ENCODE results near the gene IL10RB. TPM values are rescaled to one million over a fixed set of nuclear protein-coding genes. Genes with fewer than 3 reads are reported as not detected.

IL10RB gene
- total and polyA plus RNA-seq, 2 of the 13 experiments (the other 11 are each of a cell fraction or from before 2014, with no cell fraction given): 17.4 to 18.2 TPM

DNA sequence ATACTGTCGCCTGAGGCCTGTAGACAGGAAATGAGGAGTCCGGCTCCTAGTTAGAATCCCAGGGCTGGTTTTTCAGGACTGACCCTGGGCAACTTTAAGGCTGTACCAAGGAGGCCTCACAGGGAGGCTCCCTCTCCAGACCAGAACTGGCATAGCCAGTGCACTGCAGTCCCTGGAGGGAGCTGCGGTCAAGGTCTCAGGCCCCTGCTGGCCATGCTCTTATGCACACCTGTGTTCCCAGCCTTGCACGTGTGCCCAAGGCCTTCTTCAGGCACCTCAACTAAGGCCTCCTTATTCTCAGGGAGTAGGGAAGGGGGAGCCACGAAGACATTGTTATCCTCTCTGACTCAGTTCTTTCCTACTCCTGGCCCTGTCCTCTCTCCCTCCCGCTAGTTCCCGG, 36.6 kb downstream of the IL10RB start (continued):
- TF ChIP-seq GLI4 (CRISPR knock-in tag; IDR thresholded peaks at IDR 0.05; ENCODE audit: borderline replicate concordance) (no peak), ZNF768 (CRISPR knock-in tag; IDR thresholded peaks at IDR 0.05) (peak; percentile 42; the same call in 1 of the 2 replicates), GTF3A (CRISPR knock-in tag; conservative IDR thresholded peaks at IDR 0.05) (no peak), ZNF263 (CRISPR knock-in tag; IDR thresholded peaks at IDR 0.05) (no peak), CEBPG (CRISPR knock-in tag; IDR thresholded peaks at IDR 0.05) (no peak), ZNF292 (CRISPR knock-in tag; IDR thresholded peaks at IDR 0.05; ENCODE audit: borderline replicate concordance, low read depth) (0 out of 2 replicates have a peak, but pooled peaks have one; percentile 35), ZNF350 (CRISPR knock-in tag; IDR thresholded peaks at IDR 0.05; ENCODE audit: borderline replicate concordance, low read depth) (no peak), SAP130 (CRISPR knock-in tag; IDR thresholded peaks at IDR 0.05; ENCODE audit: low read depth) (peak; percentile 34; the same call in 1 of the 2 replicates), RFXAP (CRISPR knock-in tag; IDR thresholded peaks at IDR 0.05; ENCODE audit: borderline replicate concordance) (no peak), ZNF20 (CRISPR knock-in tag; IDR thresholded peaks at IDR 0.05) (no peak), SMC3 (IDR thresholded peaks at IDR 0.05; ENCODE audit: low read length) (peak; percentile 14; the same call in 1 of the 2 replicates), ZNF543 (CRISPR knock-in tag; IDR thresholded peaks at IDR 0.05) (no peak), JDP2 (CRISPR knock-in tag; IDR thresholded peaks at IDR 0.05; ENCODE audit: borderline replicate concordance) (no peak), TBX3 (IDR thresholded peaks at IDR 0.05; ENCODE audit: borderline replicate concordance) (no peak), RAD21 (CRISPR knock-in tag; IDR thresholded peaks at IDR 0.05) (peak; percentile 47; the same call in 1 of the 2 replicates), NFE2L1 (CRISPR knock-in tag; IDR thresholded peaks at IDR 0.05; ENCODE audit: borderline replicate concordance) (no peak), PHB2 (IDR thresholded peaks at IDR 0.05; ENCODE audit: partially characterized antibody) (no peak), MIXL1 (CRISPR knock-in tag; IDR thresholded peaks at IDR 0.05) (0 out of 2 replicates have a peak, but pooled peaks have one; percentile 24), SATB2 (CRISPR knock-in tag; IDR thresholded peaks at IDR 0.05) (no peak), SALL1 (CRISPR knock-in tag; IDR thresholded peaks at IDR 0.05) (peak; percentile 62; the same call in 1 of the 2 replicates), NFE2L2 (IDR thresholded peaks at IDR 0.05; ENCODE audit: low read length) (no peak), SUZ12 (IDR thresholded peaks at IDR 0.05; ENCODE audit: low read depth, low read length) (no peak), KDM3A (CRISPR knock-in tag; IDR thresholded peaks at IDR 0.05; ENCODE audit: low read depth) (no peak), ZNF777 (CRISPR knock-in tag; IDR thresholded peaks at IDR 0.05) (no peak), STAG1 (CRISPR knock-in tag; IDR thresholded peaks at IDR 0.05) (peak; percentile 48)
- TF ChIP-seq, protein P1, sequence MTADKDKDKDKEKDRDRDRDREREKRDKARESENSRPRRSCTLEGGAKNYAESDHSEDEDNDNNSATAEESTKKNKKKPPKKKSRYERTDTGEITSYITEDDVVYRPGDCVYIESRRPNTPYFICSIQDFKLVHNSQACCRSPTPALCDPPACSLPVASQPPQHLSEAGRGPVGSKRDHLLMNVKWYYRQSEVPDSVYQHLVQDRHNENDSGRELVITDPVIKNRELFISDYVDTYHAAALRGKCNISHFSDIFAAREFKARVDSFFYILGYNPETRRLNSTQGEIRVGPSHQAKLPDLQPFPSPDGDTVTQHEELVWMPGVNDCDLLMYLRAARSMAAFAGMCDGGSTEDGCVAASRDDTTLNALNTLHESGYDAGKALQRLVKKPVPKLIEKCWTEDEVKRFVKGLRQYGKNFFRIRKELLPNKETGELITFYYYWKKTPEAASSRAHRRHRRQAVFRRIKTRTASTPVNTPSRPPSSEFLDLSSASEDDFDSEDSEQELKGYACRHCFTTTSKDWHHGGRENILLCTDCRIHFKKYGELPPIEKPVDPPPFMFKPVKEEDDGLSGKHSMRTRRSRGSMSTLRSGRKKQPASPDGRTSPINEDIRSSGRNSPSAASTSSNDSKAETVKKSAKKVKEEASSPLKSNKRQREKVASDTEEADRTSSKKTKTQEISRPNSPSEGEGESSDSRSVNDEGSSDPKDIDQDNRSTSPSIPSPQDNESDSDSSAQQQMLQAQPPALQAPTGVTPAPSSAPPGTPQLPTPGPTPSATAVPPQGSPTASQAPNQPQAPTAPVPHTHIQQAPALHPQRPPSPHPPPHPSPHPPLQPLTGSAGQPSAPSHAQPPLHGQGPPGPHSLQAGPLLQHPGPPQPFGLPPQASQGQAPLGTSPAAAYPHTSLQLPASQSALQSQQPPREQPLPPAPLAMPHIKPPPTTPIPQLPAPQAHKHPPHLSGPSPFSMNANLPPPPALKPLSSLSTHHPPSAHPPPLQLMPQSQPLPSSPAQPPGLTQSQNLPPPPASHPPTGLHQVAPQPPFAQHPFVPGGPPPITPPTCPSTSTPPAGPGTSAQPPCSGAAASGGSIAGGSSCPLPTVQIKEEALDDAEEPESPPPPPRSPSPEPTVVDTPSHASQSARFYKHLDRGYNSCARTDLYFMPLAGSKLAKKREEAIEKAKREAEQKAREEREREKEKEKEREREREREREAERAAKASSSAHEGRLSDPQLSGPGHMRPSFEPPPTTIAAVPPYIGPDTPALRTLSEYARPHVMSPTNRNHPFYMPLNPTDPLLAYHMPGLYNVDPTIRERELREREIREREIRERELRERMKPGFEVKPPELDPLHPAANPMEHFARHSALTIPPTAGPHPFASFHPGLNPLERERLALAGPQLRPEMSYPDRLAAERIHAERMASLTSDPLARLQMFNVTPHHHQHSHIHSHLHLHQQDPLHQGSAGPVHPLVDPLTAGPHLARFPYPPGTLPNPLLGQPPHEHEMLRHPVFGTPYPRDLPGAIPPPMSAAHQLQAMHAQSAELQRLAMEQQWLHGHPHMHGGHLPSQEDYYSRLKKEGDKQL (CRISPR knock-in tag; IDR thresholded peaks at IDR 0.05; ENCODE audit: low read depth): no peak
- TF ChIP-seq, protein P2, sequence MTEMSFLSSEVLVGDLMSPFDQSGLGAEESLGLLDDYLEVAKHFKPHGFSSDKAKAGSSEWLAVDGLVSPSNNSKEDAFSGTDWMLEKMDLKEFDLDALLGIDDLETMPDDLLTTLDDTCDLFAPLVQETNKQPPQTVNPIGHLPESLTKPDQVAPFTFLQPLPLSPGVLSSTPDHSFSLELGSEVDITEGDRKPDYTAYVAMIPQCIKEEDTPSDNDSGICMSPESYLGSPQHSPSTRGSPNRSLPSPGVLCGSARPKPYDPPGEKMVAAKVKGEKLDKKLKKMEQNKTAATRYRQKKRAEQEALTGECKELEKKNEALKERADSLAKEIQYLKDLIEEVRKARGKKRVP (CRISPR knock-in tag; IDR thresholded peaks at IDR 0.05): no peak
- TF ChIP-seq, protein P3, sequence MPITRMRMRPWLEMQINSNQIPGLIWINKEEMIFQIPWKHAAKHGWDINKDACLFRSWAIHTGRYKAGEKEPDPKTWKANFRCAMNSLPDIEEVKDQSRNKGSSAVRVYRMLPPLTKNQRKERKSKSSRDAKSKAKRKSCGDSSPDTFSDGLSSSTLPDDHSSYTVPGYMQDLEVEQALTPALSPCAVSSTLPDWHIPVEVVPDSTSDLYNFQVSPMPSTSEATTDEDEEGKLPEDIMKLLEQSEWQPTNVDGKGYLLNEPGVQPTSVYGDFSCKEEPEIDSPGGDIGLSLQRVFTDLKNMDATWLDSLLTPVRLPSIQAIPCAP (CRISPR knock-in tag; IDR thresholded peaks at IDR 0.05; ENCODE audit: low read depth): no peak
